Measurements from ENCODE around the gene ZBTB24. TPM values are rescaled to one million over a fixed set of nuclear protein-coding genes. Genes with fewer than 3 reads are reported as not detected.
"Not testable (repeated sequence)": the region's sequence is repeated elsewhere in the genome, so short reads cannot be mapped to it uniquely, and the experiment has no call there.

ZBTB24 gene
- total RNA-seq, 1 experiment from 2014 or later, result 17.4 TPM

- in situ Hi-C loops (cut with HindIII; ENCODE audit: low pct_unique_long_range_greater_than_20kb, low sequenced_read_pairs), result no loop called here
- no peak for DNase-seq (ENCODE audit: low read depth, low spot score)
These were observed 5.3 kb downstream of the ZBTB24 start for GRCh38 chr6:109477725-109478124.

GRCh38 chr6:109477184-109477583 is 5.8 kb downstream of the ZBTB24 start:
- in situ Hi-C loops (cut with HindIII; ENCODE audit: low pct_unique_long_range_greater_than_20kb, low sequenced_read_pairs), result no loop called here
- no peak for DNase-seq (ENCODE audit: low read depth, low spot score)

GRCh38 chr6:109475625-109476024 is 7.4 kb downstream of the ZBTB24 start:
- in situ Hi-C loops (cut with HindIII; ENCODE audit: low pct_unique_long_range_greater_than_20kb, low sequenced_read_pairs), result no loop called here
- no peak for DNase-seq (ENCODE audit: low read depth, low spot score)

- no peak for DNase-seq (ENCODE audit: low read depth, low spot score)
- in situ Hi-C loops (cut with HindIII; ENCODE audit: low pct_unique_long_range_greater_than_20kb, low sequenced_read_pairs), result no loop called here
These were observed 8.0 kb downstream of the ZBTB24 start for GRCh38 chr6:109474995-109475394.

- in situ Hi-C loops (cut with HindIII; ENCODE audit: low pct_unique_long_range_greater_than_20kb, low sequenced_read_pairs), result no loop called here
- DNase-seq (ENCODE audit: low read depth, low spot score), result no peak
These were observed 9.9 kb downstream of the ZBTB24 start for GRCh38 chr6:109473120-109473519.

- in situ Hi-C loops (cut with HindIII; ENCODE audit: low pct_unique_long_range_greater_than_20kb, low sequenced_read_pairs), result no loop called here
- DNase-seq (ENCODE audit: low read depth, low spot score), result no peak
These were observed 10.7 kb downstream of the ZBTB24 start for GRCh38 chr6:109472132-109472995.

GRCh38 chr6:109471105-109471810 is 11.8 kb downstream of the ZBTB24 start:
- DNase-seq (ENCODE audit: low read depth, low spot score), result no peak
- in situ Hi-C loops (cut with HindIII; ENCODE audit: low pct_unique_long_range_greater_than_20kb, low sequenced_read_pairs), result no loop called here

GRCh38 chr6:109469591-109470189 is 13.3 kb downstream of the ZBTB24 start:
- in situ Hi-C loops (cut with HindIII; ENCODE audit: low pct_unique_long_range_greater_than_20kb, low sequenced_read_pairs), result no loop called here
- DNase-seq (ENCODE audit: low read depth, low spot score), result no peak

- in situ Hi-C loops (cut with HindIII; ENCODE audit: low pct_unique_long_range_greater_than_20kb, low sequenced_read_pairs), result no loop called here
- DNase-seq (ENCODE audit: low read depth, low spot score), result no peak
These were observed 15.3 kb downstream of the ZBTB24 start for GRCh38 chr6:109467696-109468095.

- no peak for DNase-seq (ENCODE audit: low read depth, low spot score)
- in situ Hi-C loops (cut with HindIII; ENCODE audit: low pct_unique_long_range_greater_than_20kb, low sequenced_read_pairs), result no loop called here
These were observed 16.7 kb downstream of the ZBTB24 start for GRCh38 chr6:109466212-109466923.

GRCh38 chr6:109465772-109466171 is 17.2 kb downstream of the ZBTB24 start:
- DNase-seq (ENCODE audit: low read depth, low spot score), result no peak
- in situ Hi-C loops (cut with HindIII; ENCODE audit: low pct_unique_long_range_greater_than_20kb, low sequenced_read_pairs), result no loop called here

- DNase-seq (ENCODE audit: low read depth, low spot score), result no peak
- in situ Hi-C loops (cut with HindIII; ENCODE audit: low pct_unique_long_range_greater_than_20kb, low sequenced_read_pairs), result no loop called here
These were observed 21.1 kb downstream of the ZBTB24 start for GRCh38 chr6:109461733-109462526.

- DNase-seq (ENCODE audit: low read depth, low spot score); in situ Hi-C loops (cut with HindIII; ENCODE audit: low pct_unique_long_range_greater_than_20kb, low sequenced_read_pairs): not testable (repeated sequence)
These were observed 21.8 kb downstream of the ZBTB24 start for GRCh38 chr6:109461205-109461604.

- DNase-seq (ENCODE audit: low read depth, low spot score), result no peak
- in situ Hi-C loops (cut with HindIII; ENCODE audit: low pct_unique_long_range_greater_than_20kb, low sequenced_read_pairs), result no loop called here
These were observed 22.7 kb downstream of the ZBTB24 start for GRCh38 chr6:109460161-109460829.

GRCh38 chr6:109458774-109459531 is 24.1 kb downstream of the ZBTB24 start:
- in situ Hi-C loops (cut with HindIII; ENCODE audit: low pct_unique_long_range_greater_than_20kb, low sequenced_read_pairs), result no loop called here
- DNase-seq (ENCODE audit: low read depth, low spot score), result peak; percentile 53

- no peak for DNase-seq (ENCODE audit: low read depth, low spot score)
- in situ Hi-C loops (cut with HindIII; ENCODE audit: low pct_unique_long_range_greater_than_20kb, low sequenced_read_pairs), result no loop called here
These were observed 25.4 kb downstream of the ZBTB24 start for GRCh38 chr6:109457562-109457996.
